GM18519 (cell line): Measurements from ENCODE around the gene RHPN2.
"Not testable (repeated sequence)": the region's sequence is repeated elsewhere in the genome, so short reads cannot be mapped to it uniquely, and the experiment has no call there.

Source experiments
- ATAC-seq: cut with Tn5 transposase; IDR thresholded peaks from one replicate; pipeline ENCODE4 v1.9.1; 2021; ENCODE audit warnings: mild to moderate bottlenecking, moderate library complexity; ENCODE audit not compliant: unreplicated experiment, low FRiP score

The RHPN2 gene

DNA sequence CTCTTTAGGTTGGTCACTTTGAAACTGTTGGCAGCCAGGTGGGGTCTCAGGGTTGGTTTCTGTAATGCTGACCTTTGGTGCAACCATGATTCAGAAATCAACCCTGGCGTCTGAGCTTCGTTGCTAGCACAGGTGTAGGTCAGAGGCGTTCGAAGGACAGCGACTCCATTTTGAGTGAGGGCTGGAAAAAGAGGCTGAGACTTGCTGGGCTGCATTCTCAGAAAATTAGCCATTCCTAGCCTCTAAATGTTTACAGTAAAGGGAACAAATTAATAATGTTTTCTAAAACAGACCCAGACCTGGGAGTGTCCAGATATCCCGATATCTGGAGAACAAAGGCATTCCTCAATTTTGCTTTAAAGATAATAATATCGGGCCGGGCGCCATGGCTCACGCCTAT, 29.2 kb downstream of the RHPN2 start:
- ATAC-seq: no peak

DNA sequence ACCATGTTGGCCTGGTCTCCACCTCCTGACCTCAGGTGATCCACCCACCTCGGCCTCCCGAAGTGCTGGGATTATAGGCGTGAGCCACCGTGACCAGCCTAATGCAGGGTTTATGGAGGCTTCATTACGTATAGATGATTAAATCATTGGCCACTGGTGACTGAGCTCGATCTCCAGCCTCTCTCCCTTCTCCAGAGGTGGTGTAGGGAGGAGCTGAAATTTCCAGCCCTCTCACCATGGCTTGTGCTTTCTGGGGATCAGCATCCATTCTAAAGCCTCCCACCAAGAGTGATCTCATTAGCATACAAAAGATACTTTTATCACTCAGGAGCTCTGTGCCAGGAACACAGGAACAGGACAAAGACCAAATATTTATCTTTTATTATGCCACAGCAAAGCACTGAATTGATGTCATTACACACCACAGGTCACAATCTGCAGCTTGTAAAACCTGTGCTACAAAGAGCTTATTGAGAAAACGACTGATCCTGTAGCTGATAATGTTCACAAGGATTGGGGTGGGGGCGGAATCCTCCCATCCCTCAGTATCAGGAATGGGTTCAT, 32.4 kb downstream of the RHPN2 start:
- no peak for ATAC-seq

DNA sequence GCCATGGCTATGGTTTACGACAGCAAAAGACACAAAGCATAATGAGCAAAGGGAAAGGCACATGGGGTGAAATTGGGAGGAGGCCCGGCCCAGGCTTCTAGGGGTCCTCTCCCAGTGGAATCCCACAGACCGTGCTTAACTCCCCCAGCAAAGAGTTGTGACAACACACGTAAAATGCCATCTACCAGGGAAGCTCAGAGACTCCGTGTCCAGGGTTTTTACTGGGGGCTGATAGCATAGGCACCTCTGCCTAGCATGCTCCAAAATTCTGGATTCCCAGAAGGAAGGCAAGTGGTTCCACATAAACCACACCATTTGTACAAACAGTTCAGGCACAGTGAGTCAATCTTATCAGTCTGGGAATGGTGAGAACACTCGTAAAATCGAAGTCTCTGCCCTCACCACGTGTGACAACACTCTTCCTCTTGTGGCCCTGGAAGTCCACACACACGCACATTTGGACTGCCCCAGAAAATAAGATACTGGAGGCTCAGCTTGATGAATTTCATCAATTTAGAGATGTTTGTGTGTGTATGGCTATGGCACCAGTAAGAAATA, 34.9 kb downstream of the RHPN2 start:
- ATAC-seq: no peak

DNA sequence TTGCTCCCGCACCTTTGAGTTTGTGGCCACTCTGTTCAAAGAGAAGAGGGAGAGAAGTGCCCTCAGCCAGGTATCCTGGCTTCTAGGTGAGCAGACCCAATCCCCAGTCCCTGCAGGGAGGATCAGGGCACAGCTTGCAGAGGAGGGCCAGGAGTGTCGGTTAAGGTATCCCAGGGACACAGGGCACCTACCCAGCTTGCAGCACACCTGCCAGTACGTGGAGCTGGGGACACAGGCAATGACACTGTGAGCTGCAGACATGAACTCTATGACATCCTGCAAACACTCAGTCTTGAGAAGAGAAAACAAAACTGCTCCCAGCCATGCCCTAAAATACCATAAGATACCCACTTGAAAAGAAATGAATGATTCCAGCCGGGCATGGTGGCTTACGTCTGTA, 38.1 kb downstream of the RHPN2 start:
- ATAC-seq: not testable (repeated sequence)

DNA sequence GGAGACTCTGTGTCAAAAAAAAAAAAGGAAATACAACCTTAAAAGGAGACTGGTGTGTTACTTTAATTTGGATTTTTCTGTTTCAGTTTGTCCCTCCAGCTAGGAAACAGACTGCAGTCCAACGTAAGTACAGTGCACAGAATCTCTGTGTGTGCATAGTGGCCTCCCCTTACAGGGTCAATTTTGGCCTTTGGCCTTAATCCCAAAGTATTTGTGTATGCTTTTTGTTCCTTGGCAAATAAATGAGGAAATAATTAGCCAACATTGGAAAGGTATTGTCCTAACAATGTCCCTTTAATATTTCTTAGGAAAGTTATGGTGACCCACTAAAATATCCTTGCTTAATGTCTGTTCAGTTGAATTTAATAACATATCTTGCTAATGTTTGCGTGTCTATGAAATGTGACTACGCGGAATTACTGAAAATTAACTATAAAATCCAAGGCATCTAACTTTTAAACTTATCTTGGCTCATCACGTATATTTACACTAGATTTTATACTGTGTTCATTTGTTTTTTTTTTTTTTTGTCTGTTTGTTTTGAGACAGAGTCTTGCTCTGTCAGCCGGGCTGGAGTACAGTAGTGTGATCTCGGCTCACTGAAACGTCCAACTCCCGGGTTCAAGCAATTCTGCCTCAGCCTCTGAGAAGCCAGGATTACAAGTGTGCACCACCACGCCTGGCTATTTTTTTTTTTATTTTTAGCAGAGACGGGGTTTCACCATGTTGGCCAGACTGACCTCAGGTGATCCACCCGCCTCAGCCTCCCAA, 39.0 kb downstream of the RHPN2 start:
- ATAC-seq: not testable (repeated sequence)

DNA sequence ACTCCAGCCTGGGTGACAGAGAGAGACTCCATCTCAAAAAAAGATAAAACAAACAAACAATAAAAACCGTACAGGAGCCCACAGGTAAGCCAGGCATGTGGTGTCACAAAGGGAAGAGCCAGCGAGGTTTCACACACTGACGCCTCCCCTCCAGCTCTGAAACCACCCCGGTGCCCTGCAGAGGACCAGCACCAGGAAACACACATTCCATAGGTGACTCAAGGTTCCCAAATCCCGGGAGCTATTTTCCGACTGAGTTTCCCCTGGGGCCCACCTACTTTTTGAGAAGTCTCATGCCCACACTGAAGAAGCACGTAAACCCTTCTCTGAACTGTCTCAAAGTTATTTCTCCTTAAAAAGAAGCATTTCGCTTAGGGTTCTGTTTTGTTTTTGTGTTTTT, 40.3 kb downstream of the RHPN2 start:
- ATAC-seq: no peak

DNA sequence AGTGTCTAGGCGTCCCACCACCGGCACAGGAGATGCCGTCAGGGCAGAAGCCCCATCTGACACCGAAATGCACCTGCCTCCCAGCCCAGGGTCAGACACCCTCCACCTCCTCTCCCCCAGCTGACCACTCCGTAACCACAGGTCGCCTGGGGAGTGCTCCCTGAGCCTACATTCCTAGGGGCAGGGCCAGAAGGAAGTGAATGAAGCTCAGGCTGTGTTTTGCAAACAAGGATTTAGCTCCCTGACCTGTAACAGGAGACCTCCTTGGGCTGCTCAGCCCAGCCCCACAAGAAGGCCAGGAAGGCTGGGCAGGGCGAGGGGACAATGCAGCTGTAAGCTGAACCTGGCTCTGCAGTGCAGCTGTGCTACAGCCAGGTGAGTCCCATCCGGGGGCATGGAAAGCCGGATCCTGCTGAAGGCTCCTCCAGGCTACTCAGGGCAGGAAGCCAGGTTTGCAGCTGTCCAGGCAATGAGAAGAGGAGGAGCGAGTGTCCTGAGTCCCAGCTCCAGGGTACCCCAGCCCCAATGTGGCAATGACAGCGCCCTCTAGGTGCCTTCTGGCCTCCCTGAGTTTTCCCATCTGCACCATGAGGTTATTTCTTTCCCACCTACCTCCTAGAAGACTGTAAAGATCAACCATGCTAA, 42.1 kb downstream of the RHPN2 start:
- ATAC-seq: no peak

DNA sequence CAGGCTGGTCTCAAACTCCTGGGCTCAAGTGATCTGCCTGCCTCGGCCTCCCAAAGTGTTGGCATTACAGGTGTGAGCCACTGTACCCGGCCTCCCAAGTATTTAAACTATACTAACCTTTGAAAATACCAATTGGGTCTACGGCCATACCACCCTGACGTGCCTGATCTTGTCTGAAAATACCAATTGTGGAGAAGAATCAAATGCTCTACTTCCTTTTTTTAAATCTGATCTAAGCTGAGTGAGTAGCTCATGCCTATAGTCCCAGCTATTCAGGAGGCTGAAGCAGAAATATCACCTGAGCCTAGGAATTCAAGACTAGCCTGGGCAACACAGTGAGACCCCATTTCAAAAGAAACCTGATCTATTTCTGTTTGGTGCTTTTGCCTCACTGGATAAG, 53.8 kb downstream of the RHPN2 start:
- not testable (repeated sequence) for ATAC-seq

DNA sequence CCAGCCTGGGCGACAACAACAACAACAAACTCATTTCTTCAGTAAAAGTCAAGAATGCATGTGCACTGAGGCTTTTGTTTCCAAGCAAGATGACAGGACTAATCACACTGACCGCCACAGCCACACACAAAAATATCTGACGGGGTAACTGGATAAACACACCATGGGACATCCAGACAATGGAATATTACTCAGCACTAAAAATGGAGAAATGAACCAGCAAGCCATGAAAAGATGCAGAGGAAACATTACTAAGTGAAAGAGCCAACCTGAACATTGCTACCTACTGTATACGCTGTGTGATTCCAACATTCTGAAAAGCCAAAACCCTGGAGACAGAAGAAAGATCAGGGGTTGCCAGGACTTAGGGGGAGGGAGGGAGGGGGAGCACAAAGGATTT, 56.0 kb downstream of the RHPN2 start:
- ATAC-seq: no peak

DNA sequence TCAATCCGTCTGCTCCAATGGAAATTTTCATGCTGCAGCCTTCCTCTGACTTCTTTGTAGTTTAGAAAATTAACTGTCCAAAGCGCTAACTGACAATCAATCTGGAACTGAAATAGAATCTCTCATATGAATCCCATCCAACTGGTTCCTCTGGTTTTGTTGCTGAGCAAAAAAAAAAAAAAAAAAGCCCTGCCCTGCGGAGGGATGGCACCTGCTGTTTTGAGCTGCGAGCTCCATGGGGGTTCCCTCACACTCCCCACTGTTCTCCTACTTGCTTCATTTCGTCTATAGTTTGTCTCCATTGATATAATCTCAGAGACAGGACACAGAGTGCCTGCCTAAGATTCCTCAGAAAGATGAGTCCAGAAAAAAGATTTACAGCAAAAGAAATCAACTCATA, 59.2 kb downstream of the RHPN2 start:
- no peak for ATAC-seq

DNA sequence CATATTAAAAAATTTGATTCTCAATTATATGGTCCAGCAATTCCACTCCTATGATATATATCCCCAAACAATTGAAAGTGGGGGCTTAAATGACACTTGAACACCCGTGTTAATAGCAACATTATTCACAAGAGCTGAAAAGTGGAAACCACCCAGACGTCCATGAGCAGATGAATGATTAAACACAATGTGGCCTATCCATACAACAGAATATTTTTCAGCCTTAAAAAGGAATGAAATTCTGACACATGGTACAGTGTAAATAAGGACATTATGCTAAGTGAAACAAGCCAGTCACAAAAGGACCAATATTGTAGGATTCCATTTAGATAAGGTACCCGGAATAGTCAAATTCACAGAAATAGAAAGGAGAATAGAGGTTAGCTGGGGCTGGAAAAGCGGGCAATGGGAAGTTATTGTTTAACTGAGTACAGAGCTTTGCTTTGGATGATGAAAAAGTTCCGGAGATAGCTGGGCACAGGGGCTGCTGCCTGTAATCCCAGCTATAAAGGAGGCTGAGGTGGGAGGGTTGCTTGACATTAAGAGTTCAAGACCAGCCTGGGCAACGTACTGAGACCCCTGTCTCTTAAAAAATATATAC, 61.2 kb downstream of the RHPN2 start:
- not testable (repeated sequence) for ATAC-seq

DNA sequence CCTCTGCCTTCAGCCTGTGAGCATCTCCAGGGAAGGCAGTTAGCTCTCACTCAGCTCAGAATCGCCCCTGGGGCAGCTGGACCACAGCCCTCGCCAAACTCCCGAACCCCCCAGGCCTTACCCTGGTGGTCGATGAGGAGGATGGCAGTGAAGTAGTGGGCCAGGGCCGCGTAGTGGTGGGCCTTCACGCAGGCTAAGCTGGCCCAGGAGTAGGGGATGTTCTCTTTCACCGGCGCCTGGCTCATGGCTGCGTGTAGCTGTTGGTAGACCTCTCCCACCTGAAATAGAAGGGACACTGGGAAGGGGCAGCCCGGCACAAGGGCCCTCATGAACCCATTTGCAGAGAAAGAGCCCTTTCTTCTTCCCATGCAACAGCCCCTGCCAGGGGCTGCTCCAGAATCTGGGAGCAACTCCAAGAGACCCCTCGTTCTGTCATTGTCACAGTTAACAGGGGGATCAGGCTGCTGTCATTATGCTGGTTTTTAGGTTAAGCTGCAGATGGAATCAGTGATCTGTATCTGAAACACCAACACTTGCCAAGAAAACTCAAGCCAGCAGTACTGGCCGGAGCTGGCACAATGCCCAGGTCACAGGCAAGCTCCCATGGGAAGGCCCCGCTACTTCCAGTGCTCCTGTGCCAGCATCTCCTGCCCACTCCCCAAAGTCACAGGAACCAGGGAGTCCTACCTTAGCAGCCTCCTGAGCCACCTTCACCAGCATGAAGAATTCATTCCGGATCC, 62.4 kb downstream of the RHPN2 start:
- ATAC-seq: not testable (repeated sequence)

DNA sequence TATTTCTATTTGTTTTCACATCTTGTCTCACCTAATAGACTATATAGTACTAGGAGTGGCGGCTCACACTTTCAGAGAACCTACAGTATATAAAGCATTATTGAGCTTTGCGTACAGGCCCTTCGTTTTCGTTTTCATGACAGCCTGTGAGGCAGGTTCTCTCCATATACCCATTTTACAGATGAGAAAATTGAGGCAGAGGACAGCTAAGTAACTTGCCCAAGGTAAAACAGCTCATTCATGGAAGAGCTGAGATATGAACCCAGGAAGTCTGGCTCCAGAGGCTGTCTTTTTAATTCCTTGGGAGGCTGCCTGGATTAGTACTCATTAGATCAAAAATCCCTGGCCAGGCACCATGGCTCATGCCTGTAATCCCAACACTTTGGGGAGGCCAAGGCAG, 63.8 kb downstream of the RHPN2 start:
- ATAC-seq: no peak

DNA sequence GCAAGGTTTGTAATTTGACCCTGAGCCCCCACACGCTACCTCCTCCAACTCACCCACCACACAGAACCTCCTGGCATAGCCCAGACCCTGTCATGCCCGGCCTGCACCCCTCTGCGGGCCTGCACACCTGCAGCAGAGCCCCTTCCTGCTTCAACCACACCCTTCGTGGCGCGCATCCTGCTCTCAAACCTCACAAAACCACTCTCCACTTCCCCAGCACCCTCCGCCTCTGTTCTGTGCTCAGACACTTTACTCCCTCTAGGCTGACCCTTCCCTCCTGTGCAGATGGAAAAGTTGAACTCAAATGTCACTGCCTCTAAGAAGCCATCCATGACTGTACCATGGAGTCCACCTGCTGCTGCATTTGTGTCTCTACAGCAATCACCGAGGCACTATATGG, 64.2 kb downstream of the RHPN2 start:
- ATAC-seq: no peak

DNA sequence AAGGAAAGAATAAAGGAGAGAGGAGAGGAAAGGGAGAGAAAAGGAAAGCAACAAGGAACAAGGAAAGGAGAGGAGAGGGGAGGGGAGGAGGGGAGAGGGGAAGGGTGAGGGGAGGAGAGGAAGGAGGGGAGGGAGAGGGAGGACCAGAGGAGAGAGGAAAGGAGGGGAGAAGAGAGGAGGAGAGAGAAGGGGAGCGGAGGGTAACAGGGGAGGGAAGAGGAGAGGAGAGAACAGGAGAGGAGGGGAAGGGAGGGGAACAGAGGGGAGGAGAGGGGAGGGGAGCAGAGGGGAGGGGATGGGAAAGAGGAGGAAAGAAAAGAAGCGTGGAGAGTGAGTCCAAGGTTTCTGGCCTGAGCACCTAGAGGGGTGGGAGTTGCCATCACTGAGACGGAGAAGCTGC, 66.0 kb downstream of the RHPN2 start:
- ATAC-seq: no peak

DNA sequence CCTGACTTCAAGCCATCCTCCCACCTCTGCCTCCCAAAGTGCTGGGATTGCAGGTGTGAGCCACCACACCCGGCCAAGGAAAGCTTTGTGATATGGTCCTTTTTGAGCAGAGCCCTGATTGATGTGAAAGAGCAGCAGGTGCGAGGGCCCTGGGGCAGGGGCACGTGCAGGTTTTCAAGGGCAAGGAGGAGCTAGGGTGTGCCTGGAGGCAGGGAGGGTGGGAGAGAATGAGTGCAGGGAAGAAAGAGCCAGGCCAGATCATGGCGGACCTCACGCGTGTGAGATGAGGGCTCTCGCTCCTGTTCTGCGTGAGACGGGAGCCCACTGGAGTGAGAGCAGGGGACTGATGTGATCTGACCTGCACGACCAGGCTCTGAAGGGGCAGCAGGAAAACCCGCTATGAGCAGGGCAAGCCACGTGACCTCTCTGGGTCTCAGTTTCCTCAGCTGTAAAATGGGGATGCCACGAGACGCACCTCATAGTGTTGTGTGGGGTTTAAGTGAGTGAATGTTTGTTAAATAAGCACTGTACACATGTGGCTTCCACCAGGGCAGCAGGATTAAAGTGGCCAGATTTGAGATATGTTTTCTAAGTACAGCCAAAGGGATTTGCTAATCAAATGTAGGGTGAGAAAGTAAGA, 66.9 kb downstream of the RHPN2 start:
- no peak for ATAC-seq

DNA sequence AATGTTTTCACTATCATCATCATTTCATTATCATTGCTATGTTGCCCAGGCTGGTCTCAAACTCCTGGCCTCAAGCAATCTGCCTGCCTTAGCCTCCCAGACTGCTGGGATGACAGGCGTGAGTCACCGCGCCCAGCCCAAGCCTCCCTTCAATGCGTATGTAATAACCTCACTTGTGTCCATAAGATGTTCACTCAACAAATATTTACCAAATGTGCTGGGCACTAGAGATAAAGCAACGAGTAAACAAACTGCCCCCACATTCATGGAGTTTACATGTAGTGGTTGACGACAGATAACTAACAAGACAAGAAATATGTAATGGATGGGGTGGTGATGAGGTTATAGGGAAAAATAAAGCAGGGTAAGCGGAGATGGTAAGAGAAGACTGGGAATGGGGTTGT, 67.6 kb downstream of the RHPN2 start:
- ATAC-seq: not testable (repeated sequence)

DNA sequence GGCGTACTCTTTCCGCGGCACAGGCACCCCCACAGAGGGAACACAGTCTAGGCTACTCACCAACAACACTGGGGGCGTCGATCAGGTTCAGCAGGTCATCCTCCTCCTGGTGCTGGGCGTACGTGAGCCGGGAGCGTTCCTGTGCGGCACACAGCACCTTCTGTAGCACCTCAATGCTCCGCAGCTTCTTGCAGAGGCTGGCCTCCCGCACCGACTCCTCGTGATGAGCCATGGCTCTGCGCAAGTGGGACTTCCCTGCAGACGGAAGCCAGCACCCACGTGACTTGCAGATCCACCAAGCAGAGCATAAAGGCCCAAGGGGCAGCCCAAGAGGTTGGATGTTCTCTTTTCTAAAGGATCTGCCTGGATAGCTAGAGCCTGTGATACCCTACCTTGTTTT, 68.7 kb downstream of the RHPN2 start:
- ATAC-seq: not testable (repeated sequence)

DNA sequence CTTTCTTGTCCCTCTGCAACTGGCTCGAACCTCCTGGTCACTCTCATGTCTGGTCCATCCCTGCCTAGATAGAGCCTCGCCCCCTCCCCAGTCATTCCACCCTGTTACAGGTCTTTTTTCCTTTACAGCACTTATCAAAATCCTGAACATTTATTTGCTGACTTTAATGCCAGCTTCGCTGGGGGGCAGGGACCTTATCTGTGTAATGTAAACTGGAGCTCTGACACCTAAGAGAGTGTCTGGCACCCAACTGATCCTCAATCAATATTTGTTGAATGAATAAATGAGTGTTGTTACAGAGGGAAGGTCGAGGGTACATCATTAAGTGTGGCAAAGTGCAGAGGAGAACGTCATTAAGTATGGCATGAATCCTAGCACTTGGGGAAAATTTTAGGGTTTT, 76.0 kb downstream of the RHPN2 start:
- no peak for ATAC-seq

DNA sequence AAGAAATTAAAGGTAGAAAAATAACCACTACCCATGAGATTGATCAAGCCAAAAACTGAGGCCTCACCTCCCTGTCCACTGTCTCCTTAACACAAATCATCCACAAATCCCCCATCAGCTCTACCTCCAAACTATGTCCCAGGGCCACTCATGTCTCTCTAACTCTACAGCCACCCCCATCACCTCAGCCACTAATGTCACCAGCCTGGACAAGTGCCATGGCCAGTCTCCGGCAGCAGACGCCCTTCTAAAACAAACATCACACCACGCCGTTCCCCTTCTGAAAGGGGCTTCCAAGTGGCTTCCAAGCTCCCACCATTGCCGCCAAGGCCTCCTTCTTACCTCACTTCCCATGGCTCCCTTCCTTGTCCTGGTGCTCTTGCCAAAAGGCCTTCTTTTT, 76.4 kb downstream of the RHPN2 start:
- not testable (repeated sequence) for ATAC-seq
